GM21619 (cell line): Measurements from ENCODE around the gene SLC23A3.

Source experiments
- ATAC-seq: cut with Tn5 transposase; IDR thresholded peaks from one replicate; pipeline ENCODE4 v1.9.1; 2021; ENCODE audit not compliant: unreplicated experiment

Gene SLC23A3

GRCh38 chr2:219116776-219117646 lies 52.8 kb downstream of the SLC23A3 start:
- ATAC-seq, result no peak

- ATAC-seq, result no peak
Observed at GRCh38 chr2:219112651-219113338, 57.0 kb downstream of the SLC23A3 start.

- no peak for ATAC-seq
Observed at GRCh38 chr2:219112062-219112406, 57.8 kb downstream of the SLC23A3 start.
